ENCODE measurements around the gene ZNF629.
"Not testable (repeated sequence)": the region's sequence is repeated elsewhere in the genome, so short reads cannot be mapped to it uniquely, and the experiment has no call there.

The ZNF629 gene

GRCh38 chr16:30786936-30787612 lies at the start of gene ZNF629:
TSS of gene ZNF629 (minus strand) at chr16:30787205. CDS start at chr16:30784482, 2,723 bp downstream.
- in situ Hi-C loops (cut with HindIII; ENCODE audit: low pct_ligation_motif_present, low pct_unique_long_range_greater_than_20kb, low sequenced_read_pairs) = loop anchor here (25.0 kb wide), 1 partner anchor 100 kb away; the partner anchor contains the start of genes BCL7C and CTF1
- DNase-seq = peak; percentile 65

DNA sequence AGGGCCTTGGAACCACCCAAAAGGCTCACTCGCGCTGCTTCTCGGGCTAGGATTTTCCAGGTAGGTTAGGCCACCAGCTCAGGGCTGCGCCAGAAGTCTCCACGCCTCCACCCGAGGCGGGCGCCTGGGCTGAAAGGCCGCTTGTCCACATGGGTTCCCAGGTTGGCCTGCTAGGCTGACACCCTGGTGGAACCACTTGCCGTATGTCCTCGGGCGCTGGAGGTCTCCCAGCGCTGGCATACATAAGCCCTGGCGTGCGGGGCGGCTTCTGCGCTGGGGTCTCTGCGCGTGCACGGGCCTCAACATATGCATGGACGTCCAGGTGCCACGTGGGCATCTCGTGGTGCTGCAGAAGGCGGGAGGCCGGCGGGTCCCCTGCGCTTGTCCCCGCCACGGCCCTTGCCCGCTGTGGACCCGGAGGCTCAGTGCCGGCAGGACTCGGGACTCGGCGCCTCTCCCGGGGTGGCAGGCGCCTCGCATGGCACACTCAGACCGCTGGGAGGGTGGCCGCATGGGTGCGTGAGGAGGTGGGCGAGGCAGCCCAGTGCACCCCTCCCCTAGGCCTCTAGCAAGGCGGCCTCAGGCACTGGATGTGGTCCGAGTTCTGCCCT lies 47.2 kb upstream of the ZNF629 start:
- DNase-seq = no peak

GRCh38 chr16:30830072-30830417 lies 43.0 kb upstream of the ZNF629 start:
- no peak for DNase-seq
- in situ Hi-C loops (cut with HindIII; ENCODE audit: low pct_ligation_motif_present, low pct_unique_long_range_greater_than_20kb, low sequenced_read_pairs) = no loop called here

More for the DNA sequence above, 47.2 kb upstream of the ZNF629 start:
- in situ Hi-C loops (cut with HindIII; ENCODE audit: low pct_ligation_motif_present, low pct_unique_long_range_greater_than_20kb, low sequenced_read_pairs) = no loop called here

- no peak for DNase-seq
- in situ Hi-C loops (cut with HindIII; ENCODE audit: low pct_ligation_motif_present, low pct_unique_long_range_greater_than_20kb, low sequenced_read_pairs) = no loop called here
Observed at GRCh38 chr16:30829130-30830071, 42.4 kb upstream of the ZNF629 start.

DNA sequence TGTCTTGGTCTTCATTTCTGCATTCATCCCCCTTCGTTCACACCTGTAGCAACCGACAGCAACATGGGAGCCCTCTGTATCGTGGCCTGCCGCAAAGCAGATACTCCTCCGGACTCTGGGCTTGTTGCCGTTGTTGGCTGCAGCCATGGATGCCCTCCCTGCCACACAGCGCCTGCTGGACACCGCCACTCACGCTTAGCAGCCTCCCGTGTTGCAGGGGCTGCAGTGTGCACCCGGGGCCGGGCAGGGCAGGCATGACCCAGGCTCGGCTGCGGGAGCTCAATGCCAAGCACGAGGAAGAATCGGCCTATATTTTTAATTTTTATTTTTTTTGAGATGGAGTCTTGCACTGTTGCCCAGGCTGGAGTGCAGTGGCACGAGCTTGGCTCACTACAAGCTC lies 34.9 kb upstream of the ZNF629 start:
- in situ Hi-C loops (cut with HindIII; ENCODE audit: low pct_ligation_motif_present, low pct_unique_long_range_greater_than_20kb, low sequenced_read_pairs) = no loop called here
- DNase-seq = no peak

DNA sequence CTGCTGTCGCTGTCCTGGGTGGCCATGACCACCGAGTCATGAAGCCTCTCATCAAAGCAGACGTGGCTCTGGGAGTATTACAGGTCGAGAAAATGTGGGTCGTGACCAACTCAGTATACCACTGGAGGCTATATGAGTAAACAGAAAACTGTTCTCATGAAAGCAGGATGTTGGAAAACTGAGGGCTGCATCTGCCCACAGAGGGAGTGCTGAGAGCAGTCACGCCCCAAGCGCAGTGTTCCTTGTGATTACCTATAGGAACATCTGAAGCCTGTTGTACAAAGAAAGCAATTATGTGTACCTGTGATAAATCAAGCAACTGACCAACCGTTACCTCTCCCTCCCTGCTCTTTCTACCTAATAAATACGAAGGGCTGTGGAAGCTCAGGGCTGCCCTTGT lies 34.4 kb upstream of the ZNF629 start:
- DNase-seq; in situ Hi-C loops (cut with HindIII; ENCODE audit: low pct_ligation_motif_present, low pct_unique_long_range_greater_than_20kb, low sequenced_read_pairs): not testable (repeated sequence)

DNA sequence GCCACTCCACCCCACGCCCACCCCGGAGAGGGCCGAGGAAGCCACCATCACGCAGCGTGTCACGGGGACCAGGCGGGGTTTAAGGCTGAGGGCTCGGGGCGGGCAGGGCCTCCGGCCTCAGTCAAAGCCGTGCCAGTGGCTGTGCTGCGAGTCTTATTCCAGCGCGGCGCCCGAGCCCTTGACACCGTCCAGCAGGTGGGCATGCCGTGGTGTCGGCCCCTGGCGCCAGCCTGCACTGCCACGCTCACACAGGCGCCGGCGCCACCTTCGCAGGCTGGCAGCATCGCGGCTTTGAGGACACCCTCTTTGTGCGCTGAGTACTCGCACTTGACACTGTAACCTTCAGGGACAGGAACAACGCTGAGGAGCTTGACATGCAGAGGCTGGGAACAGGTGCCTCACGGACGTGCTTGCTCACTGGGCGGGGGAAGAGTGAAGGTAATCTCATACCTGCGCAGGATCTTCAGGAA lies 34.0 kb upstream of the ZNF629 start:
- in situ Hi-C loops (cut with HindIII; ENCODE audit: low pct_ligation_motif_present, low pct_unique_long_range_greater_than_20kb, low sequenced_read_pairs) = no loop called here
- DNase-seq = no peak

GRCh38 chr16:30816769-30817168 lies 29.8 kb upstream of the ZNF629 start:
- no peak for DNase-seq
- in situ Hi-C loops (cut with HindIII; ENCODE audit: low pct_ligation_motif_present, low pct_unique_long_range_greater_than_20kb, low sequenced_read_pairs) = no loop called here

DNA sequence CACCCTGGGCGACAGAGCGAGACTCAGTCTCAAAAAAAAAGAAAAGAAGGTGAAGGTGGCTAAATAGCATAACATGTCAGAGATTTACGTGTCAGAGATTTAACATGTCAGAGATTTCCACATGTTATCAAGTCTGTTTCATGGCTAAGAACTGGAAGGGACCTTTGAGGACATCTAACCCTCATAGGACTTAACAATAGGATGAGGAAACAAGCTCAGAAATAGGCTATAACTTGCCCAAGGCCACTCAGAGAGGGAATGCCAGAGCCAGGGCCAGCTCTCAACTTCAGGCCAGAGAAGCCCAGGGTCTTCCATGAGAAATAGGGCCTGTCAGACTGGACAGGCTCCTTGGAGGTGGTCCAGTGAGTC lies 26.8 kb upstream of the ZNF629 start:
- in situ Hi-C loops (cut with HindIII; ENCODE audit: low pct_ligation_motif_present, low pct_unique_long_range_greater_than_20kb, low sequenced_read_pairs) = no loop called here
- DNase-seq = peak; percentile 9

DNA sequence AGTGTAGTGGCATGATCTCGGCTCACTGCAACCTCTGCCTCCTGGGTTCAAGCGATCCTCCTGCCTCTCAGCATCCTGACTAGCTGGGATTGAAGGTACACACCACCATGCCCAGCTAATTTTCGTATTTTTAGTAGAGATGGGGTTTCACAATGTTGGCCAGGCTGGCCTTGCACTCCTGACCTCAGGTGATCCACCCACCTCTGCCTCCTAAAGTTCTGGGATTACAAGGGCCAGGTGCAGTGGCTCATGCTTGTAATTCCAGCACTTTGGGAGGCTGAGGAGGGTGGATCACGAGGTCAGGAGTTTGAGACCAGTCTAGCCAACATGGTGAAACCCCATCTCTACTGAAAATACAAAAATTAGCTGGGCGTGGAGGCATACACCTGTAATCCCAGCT lies 22.7 kb upstream of the ZNF629 start:
- in situ Hi-C loops (cut with HindIII; ENCODE audit: low pct_ligation_motif_present, low pct_unique_long_range_greater_than_20kb, low sequenced_read_pairs); DNase-seq: not testable (repeated sequence)

- in situ Hi-C loops (cut with HindIII; ENCODE audit: low pct_ligation_motif_present, low pct_unique_long_range_greater_than_20kb, low sequenced_read_pairs); DNase-seq: not testable (repeated sequence)
Observed at GRCh38 chr16:30808890-30809426, 22.0 kb upstream of the ZNF629 start.

DNA sequence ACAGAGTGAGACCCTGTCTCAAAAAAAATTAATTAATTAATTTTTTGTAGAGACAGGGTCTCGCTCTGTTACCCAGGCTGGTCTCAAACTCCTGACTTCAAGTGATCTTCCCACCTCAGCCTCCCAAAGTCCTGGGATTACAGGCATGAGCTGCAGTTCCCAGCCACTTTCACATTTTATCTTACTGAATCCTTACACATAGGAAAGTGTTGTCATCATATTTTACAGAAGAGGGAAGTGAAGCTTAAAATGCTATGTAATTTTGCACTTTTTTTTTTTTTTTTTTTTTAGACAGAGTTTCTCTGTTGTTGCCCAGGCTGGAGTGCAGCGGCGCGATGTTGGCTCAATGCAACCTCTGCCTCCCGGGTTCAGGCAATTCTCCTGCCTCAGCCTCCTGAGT lies 21.1 kb upstream of the ZNF629 start:
- in situ Hi-C loops (cut with HindIII; ENCODE audit: low pct_ligation_motif_present, low pct_unique_long_range_greater_than_20kb, low sequenced_read_pairs) = no loop called here
- DNase-seq = no peak

- peak; percentile 85 for DNase-seq
- in situ Hi-C loops (cut with HindIII; ENCODE audit: low pct_ligation_motif_present, low pct_unique_long_range_greater_than_20kb, low sequenced_read_pairs) = no loop called here
Observed at GRCh38 chr16:30805370-30806169, 18.6 kb upstream of the ZNF629 start.

GRCh38 chr16:30805056-30805369 lies 18.0 kb upstream of the ZNF629 start:
- in situ Hi-C loops (cut with HindIII; ENCODE audit: low pct_ligation_motif_present, low pct_unique_long_range_greater_than_20kb, low sequenced_read_pairs) = no loop called here
- DNase-seq = no peak

GRCh38 chr16:30802936-30803335 lies 15.9 kb upstream of the ZNF629 start:
- no peak for DNase-seq
- in situ Hi-C loops (cut with HindIII; ENCODE audit: low pct_ligation_motif_present, low pct_unique_long_range_greater_than_20kb, low sequenced_read_pairs) = no loop called here

GRCh38 chr16:30797670-30798309 lies 10.8 kb upstream of the ZNF629 start:
- no peak for DNase-seq
- in situ Hi-C loops (cut with HindIII; ENCODE audit: low pct_ligation_motif_present, low pct_unique_long_range_greater_than_20kb, low sequenced_read_pairs) = loop anchor here (25.0 kb wide), 1 partner anchor 90 kb away; the partner anchor contains the start of genes BCL7C and CTF1

DNA sequence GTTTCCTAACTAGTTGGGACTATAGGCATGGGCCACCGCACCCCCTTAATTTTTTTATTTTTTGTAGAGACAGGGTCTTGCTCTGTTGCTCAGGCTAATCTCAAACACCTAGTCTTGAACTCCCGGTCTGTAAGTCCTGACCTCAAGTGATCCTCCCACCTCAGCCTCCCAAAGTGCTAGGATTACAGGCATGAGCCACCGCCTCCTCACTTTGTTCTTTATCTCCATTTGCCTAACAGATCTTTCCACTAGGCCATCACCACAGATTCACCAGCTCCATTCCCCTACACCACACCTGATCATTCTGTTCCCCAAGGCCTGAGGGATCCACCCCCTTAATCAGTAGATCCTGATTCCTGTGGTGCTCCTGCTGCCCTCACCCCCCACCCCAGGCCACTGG lies 7.6 kb upstream of the ZNF629 start:
- DNase-seq = no peak
- in situ Hi-C loops (cut with HindIII; ENCODE audit: low pct_ligation_motif_present, low pct_unique_long_range_greater_than_20kb, low sequenced_read_pairs) = loop anchor here (25.0 kb wide), 1 partner anchor 93 kb away; the partner anchor contains the start of genes BCL7C and CTF1
